Body of pancreas (tissue), 4 donors: Measurements from ENCODE around the gene TSHZ2. TPM values are rescaled to one million over a fixed set of nuclear protein-coding genes. Genes with fewer than 3 reads are reported as not detected.
"Not testable (repeated sequence)": the region's sequence is repeated elsewhere in the genome, so short reads cannot be mapped to it uniquely, and the experiment has no call there.

Experiments used
- ATAC-seq: fragments of 150-250 bp; one replicate; pipeline ENCODE4 v1.9.1; 2016
- DNase-seq, 4 donors: peaks; one replicate each; pipeline ENCODE4 v3.0.0-alpha.2; 2019
- H3K27ac ChIP-seq, 4 donors: fragments of 200-600 bp; sonication (generic); 1 replicate in 3 of 4; 2 replicates in 1 of 4; pipeline versions ENCODE4 v1.5.1 to v1.6.1; 2016 to 2019; ENCODE audit warnings: mild to moderate bottlenecking in 1 of 4, mixed read lengths in 1 of 4, moderate library complexity in 1 of 4
- H3K27me3 ChIP-seq, 2 donors: fragments of 200-600 bp; sonication (generic); one replicate each; pipeline ENCODE4 v1.6.0; 2016; ENCODE audit warnings: mild to moderate bottlenecking in 1 of 2
- H3K36me3 ChIP-seq, 2 donors: fragments of 200-600 bp; sonication (generic); replicated peaks in 1 of 2; 2 replicates each; pipeline ENCODE4 v1.5.1; 2016; ENCODE audit warnings: low read depth in 2 of 2; ENCODE audit not compliant: insufficient read depth in 1 of 2
- H3K4me1 ChIP-seq: fragments of 200-600 bp; sonication (generic); one replicate; pipeline ENCODE4 v1.6.0; 2016
- H3K4me3 ChIP-seq, 2 donors: fragments of 200-600 bp; sonication (generic); 1 replicate in 1 of 2; 2 replicates in 1 of 2; pipeline ENCODE4 v1.5.1; 2016 to 2019
- H3K9me3 ChIP-seq, 3 donors: fragments of 200-600 bp; sonication (generic); 1 replicate in 2 of 3; 2 replicates in 1 of 3; pipeline ENCODE4 v1.5.1; 2016
- POLR2A ChIP-seq, 3 donors: fragments of 450-650 bp; IDR thresholded peaks; one replicate each; pipeline ENCODE4 v1.6.1; 2016; ENCODE audit warnings: antibody characterized with exemption in 3 of 3, mild to moderate bottlenecking in 2 of 3
- WGBS, 2 donors: methylation state at CpG; one replicate each; pipeline ENCODE4 v1.1.5; 2017; 5-methylcytosine and 5-hydroxymethylcytosine counted together
- intact Hi-C: fragments of 100-400 bp; cut with DNase I; formaldehyde crosslinking; loops from one replicate; pipeline ENCODE4 v1.15.1; 2023
- total RNA-seq, 2 donors: library from RNA; depleted of rRNA; stranded (reverse); fragments of >200 nt; gene quantifications; one replicate each; pipeline ENCODE4 v1.1.0, GENCODE V29; 2016
- TF ChIP-seq, protein P1 (sequence below), 7 experiments: fragments of 450-650 bp in 4 of 7; fragments of 200-600 bp in 3 of 7; sonication (generic) in 3 of 7; IDR thresholded peaks; one replicate each; pipeline ENCODE4 v1.5.1; 2016 to 2019; ENCODE audit warnings: antibody characterized with exemption in 7 of 7

The TSHZ2 gene
- total RNA-seq, 2 donors from 2014 or later: 6.0 to 9.6 TPM

DNA sequence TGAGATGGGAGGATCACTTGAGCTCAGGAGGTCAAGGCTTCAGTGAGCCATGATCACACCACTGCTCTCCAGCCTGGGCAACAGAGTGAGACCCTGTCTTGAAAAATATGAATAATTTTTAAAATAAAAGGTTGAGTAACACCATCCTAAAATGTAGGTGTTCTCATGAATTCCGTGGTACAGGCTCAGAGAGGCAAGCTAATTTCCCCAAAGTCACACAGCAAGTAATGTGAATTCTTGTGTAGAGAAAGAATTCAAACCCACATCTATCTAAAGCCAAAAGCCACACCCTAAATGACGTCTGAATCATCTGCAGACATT lies 541.0 kb downstream of the TSHZ2 start:
- whole genome bisulfite sequencing, 2 donors: 47 to 67% methylated on average over 2 of the region's 2 CpGs
- H3K36me3 ChIP-seq: no peaks in the 10 kb centered on the region

DNA sequence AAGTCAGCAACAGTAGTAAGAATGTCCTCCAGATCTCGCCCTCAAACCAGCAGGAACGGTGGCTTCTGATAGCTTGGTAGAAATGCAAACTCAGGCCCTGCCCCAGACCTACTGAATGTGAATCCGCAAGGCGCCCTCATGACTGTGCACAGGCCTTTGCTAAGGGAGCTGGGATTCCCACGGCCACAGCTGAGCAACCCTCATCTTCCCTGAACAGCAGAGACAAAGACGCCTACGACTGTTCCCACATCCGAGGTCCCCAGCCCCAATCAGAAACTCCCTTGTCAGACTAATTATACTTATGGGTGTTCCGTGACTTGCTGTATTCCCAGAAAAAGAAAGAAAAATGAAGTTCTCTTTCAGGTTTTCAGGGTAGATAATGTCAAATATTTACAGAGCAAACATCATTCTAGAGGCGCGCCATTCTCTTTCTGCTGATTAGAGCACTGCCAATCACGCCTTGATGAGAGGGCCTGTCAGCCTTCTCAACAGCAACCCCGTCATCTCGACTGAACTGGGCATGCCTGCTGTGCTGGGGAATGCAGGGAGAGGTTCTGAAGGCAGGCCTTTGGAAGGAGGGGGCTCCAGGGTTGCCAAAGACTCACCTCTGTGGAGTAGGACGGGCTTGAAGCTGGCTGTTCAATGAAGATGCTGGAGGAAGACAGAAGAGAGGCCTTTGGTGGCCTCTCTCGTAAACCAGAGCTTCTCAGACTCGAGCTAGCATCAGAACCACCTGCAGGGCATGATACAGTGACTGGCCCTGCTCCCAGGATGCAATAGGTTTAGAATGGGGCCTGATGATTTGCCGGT lies 541.5 kb downstream of the TSHZ2 start:
- no peaks in the 10 kb centered on the region for H3K36me3 ChIP-seq
- WGBS, 2 donors: 62 to 69% methylated on average over 11 to 18 of the region's 18 CpGs
- no peaks in the 10 kb centered on the region for H3K4me1 ChIP-seq
- ATAC-seq (no peak), DNase-seq (no peak)
- no peak for TF ChIP-seq POLR2A (IDR thresholded peaks at IDR 0.05)
- TF ChIP-seq, protein P1, sequence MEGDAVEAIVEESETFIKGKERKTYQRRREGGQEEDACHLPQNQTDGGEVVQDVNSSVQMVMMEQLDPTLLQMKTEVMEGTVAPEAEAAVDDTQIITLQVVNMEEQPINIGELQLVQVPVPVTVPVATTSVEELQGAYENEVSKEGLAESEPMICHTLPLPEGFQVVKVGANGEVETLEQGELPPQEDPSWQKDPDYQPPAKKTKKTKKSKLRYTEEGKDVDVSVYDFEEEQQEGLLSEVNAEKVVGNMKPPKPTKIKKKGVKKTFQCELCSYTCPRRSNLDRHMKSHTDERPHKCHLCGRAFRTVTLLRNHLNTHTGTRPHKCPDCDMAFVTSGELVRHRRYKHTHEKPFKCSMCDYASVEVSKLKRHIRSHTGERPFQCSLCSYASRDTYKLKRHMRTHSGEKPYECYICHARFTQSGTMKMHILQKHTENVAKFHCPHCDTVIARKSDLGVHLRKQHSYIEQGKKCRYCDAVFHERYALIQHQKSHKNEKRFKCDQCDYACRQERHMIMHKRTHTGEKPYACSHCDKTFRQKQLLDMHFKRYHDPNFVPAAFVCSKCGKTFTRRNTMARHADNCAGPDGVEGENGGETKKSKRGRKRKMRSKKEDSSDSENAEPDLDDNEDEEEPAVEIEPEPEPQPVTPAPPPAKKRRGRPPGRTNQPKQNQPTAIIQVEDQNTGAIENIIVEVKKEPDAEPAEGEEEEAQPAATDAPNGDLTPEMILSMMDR (IDR thresholded peaks at IDR 0.05): no peak
- H3K27me3 ChIP-seq: no peaks in the 10 kb centered on the region
- no peaks in the 10 kb centered on the region for H3K9me3 ChIP-seq
- H3K4me3 ChIP-seq: no peak overlapping the region
- intact Hi-C loops: no loop called here
- no peak overlapping the region for H3K27ac ChIP-seq

More for the DNA sequence above, 541.0 kb downstream of the TSHZ2 start:
- Histone ChIP-seq H3K4me1 (no peaks in the 10 kb centered on the region), H3K27ac (no peak overlapping the region), H3K9me3 (no peaks in the 10 kb centered on the region), H3K4me3 (no peak overlapping the region), H3K27me3 (no peaks in the 10 kb centered on the region)
- intact Hi-C loops: no loop called here
- TF ChIP-seq, protein P1 (IDR thresholded peaks at IDR 0.05): no peak
- ATAC-seq (no peak), DNase-seq (no peak)

GRCh38 chr20:53515749-53516148 lies 543.6 kb downstream of the TSHZ2 start:
- TF ChIP-seq, protein P1 (IDR thresholded peaks at IDR 0.05): no peak
- TF ChIP-seq POLR2A (IDR thresholded peaks at IDR 0.05): no peak
- 60 to 62% methylated on average over 4 of the region's 4 CpGs for WGBS, 2 donors
- Histone ChIP-seq H3K36me3 (no peaks in the 10 kb centered on the region), H3K4me1 (no peaks in the 10 kb centered on the region), H3K27ac (no peak overlapping the region), H3K27me3 (no peaks in the 10 kb centered on the region), H3K4me3 (no peak overlapping the region), H3K9me3 (no peaks in the 10 kb centered on the region)
- intact Hi-C loops: no loop called here
- ATAC-seq: no peak
- no peak for DNase-seq

DNA sequence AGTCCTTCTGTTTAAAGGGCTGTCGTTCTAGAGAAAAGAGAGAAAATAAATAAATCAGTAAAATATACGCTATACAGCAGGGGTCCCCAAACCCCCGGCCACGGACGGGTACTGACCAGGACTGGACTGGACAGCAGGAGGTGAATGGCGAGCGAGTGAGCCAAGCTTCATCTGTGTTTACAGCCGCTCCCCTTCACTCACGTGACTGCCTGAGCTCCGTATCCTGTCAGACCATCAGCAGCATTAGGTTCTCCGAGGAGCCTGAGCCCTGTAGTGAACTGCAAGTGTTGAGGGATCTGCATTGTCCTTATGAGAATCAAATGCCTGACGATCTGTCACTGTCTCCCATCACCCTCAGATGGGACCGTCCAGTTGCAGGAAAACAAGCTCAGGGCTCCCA lies 545.0 kb downstream of the TSHZ2 start:
- intact Hi-C loops: no loop called here
- H3K27ac ChIP-seq: no peak overlapping the region
- no peaks in the 10 kb centered on the region for H3K4me1 ChIP-seq
- H3K4me3 ChIP-seq: no peak overlapping the region
- no peaks in the 10 kb centered on the region for H3K36me3 ChIP-seq
- 62 to 63% methylated on average over 13 of the region's 13 CpGs for WGBS, 2 donors
- DNase-seq (no peak), ATAC-seq (no peak)
- no peaks in the 10 kb centered on the region for H3K27me3 ChIP-seq
- TF ChIP-seq, protein P1 (IDR thresholded peaks at IDR 0.05): no peak
- no peak for TF ChIP-seq POLR2A (IDR thresholded peaks at IDR 0.05)
- H3K9me3 ChIP-seq: no peaks in the 10 kb centered on the region

DNA sequence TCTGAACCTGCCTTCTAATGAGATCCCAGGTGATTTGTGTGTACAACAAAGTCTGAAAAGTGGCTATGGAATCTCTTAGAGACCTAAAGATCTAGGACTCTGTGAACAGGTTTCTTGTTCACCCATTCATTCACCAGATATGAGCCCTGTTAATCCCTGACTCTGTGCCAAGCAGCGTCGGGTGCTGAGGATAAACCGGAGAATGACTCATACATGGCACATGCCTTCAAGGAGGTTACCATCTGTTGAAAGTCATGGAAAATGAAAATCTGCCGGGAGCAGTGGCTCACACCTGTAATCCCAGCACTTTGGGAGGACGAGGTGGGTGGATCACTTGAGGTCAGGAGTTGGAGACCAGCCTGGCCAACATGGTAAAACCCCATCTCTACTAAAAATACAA lies 549.3 kb downstream of the TSHZ2 start:
- H3K27me3 ChIP-seq, H3K4me1 ChIP-seq, H3K36me3 ChIP-seq, H3K4me3 ChIP-seq, intact Hi-C loops, DNase-seq, ATAC-seq, H3K9me3 ChIP-seq, H3K27ac ChIP-seq: not testable (repeated sequence)
- 57 to 67% methylated on average over 3 to 5 of the region's 5 CpGs for WGBS, 2 donors
